RKO (cell line): ENCODE results near the gene CMC1.
"Not testable (repeated sequence)": the region's sequence is repeated elsewhere in the genome, so short reads cannot be mapped to it uniquely, and the experiment has no call there.

ENCODE experiments used
- DNase-seq: peaks from one replicate; pipeline ENCODE4 v3.0.0-alpha.2; 2016; ENCODE audit warnings: low spot score

The CMC1 gene, protein sequence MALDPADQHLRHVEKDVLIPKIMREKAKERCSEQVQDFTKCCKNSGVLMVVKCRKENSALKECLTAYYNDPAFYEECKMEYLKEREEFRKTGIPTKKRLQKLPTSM

DNA sequence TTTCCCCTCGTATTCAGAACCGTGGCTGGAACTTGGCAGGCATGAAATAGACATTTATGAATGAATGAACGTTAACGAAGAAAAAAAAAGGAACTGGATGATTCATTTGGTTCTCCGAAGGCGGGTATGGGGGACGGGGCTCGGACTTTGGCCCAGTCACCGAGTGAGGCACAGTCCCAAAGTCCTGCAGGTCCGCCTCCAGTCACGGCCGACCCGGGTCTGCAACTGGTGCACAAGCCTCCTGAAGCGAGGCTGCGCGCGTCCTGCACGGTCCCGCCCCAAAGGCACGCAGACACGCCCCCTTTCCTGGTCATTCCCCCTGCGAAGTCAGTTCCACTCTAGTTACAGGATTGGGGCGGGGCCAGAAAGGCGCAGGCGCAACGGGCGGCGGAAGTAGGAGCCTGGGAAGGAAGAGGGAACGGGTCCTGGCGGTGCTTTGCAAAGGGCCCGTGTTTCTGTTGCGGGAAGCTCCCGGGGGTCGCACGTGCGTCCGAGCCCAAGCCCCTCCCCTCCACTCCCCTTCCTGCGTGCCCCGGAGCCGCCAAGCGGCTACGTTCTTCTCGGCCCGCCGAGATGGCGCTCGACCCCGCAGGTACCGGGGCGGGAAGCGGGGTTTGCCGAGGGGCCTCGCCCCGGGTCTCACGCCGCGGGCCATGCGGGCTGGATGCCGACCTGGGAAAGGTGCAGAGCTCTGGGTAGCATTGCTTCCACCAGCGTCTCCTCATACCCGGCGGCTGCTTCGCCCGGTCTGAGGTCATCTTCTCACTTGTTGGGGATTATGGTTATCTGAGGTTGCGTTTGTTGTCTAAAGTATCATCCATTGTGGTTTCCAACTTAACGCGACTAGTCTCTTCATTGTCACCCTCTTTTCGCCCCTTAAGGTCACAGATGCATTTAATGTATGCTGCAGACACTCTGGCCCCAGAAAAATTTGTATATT is at the start of gene CMC1:
CMC1 (plus strand) TSS at position 399 of the 940 bp plus-strand sequence; CDS start at position 574, 175 bp downstream.
- peak; percentile 98 for DNase-seq

GRCh38 chr3:28198161-28198560 is 43.3 kb upstream of the CMC1 start:
- DNase-seq = no peak

DNA sequence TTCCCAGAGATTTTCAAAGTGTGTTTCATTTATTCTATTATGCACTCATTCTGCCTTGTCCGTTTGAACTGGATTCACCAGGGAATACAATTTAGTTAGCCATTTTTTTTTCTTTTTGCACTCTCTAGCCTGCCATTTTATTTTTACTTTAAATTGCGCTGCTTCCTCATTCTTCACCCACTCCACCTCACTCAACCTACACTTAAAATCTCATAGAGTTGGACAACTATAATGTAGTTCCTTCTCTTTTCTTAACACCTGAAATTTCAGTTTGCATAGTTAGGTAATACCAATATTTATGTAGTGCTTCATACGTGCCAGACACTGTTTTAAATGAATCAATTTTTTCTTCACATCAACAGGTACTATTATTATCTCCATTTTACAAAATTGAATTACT is 42.4 kb upstream of the CMC1 start:
- DNase-seq = no peak

DNA sequence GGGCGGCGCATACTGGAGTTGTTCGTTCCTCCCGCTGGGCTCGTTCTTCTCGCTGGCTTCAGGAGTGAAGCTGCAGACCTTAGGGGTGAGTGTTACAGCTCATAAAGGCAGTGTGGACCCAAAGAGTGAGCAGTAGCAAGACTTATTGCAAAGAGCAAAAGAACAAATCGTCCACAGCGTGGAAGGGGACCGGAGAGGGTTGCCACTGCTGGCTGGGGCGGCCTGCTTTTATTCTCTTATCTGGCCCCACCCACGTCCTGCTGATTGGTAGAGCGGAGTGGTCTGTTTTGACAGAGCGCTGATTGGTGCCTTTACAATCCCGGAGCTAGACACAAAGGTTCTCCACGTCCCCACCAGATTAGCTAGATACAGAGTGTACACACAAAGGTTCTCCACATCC is 41.8 kb upstream of the CMC1 start:
- DNase-seq = not testable (repeated sequence)

DNA sequence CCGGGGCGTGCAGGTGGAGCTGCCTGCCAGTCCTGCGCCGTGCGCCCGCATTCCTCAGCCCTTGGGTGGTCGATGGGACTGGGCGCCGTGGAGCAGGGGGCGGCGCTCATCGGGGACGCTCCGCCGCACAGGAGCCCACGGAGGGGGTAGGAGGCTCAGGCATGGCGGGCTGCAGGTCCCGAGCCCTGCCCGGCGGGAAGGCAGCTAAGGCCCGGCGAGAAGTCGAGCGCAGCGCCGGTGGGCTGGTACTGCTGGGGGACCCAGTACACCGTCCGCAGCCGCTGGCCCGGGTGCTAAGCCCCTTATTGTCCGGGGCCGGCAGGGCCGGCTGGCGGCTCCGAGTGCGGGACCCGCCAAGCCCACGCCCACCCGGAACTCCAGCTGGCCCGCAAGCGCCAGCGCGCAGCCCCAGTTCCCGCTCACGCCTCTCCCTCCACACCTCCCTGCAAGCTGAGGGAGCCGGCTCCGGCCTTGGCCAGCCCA is 41.0 kb upstream of the CMC1 start:
- not testable (repeated sequence) for DNase-seq

- DNase-seq = no peak
Observed at GRCh38 chr3:28206479-28206878, 34.9 kb upstream of the CMC1 start.

DNA sequence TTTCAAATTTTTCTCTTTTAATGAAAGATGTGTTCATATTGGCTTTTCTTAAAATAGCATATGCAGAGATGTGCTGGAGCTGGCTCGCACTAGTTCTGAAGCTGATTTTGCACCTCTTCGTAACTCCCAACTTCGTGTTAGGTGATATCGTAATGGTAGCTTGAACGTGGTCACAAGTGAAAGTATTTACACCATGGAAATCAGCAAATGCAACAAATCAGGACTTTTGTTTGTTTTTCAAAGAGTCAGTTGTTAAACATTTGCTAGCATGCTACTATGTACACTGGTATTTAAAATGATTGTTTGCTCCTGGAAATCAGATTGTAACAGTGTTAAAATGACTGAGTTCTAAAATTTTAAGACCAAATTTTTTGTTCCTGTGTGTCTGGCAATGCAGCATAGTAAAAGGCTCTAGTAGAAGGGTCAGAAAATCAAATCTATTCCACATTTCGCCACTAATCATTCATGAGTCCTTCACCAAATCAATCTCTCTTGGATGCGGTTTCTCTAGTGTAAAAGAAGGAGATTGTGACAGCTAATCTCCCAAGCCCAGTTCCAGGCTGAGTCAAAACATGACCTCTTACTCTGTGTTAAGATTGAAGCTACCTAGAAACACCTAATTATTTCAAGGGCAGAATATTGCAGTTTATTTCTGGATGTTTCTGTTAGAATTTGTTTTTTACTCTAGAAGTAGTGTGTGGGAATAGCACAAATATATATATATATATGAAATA is 34.3 kb upstream of the CMC1 start:
- DNase-seq = no peak

DNA sequence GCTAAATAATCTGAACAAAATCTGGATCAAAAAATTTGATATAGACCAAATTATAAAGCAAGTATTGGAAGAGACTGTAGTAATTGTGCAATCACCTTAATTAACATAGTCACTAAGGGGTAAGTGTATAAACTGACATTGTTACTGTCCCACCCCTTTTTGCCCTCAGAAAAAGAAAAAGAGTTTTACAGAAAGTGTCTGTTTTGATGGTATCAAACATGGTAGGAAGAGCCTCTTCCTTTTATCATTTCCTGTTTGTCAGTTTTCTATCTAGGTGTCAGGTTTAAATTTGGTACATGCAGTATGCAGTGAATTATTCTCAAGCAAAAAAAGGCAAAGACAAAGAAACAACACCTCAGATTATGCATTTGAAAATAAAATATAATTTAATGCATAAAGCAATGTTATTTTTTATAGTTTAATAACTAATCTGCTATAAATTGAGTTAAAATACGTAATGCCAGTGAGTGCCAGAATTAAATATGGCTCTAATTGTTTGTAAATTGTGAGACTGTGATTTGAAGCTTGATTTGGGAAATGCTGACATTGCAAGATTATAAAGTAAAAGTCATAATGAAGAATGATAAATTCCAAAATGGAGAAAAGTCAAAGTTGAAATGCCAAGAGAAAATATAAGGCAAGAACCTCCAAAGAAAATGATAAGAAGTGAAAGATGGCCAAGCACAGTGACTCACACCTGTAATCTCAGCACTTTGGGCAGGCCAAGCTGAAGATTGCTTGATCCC is 30.3 kb upstream of the CMC1 start:
- no peak for DNase-seq

DNA sequence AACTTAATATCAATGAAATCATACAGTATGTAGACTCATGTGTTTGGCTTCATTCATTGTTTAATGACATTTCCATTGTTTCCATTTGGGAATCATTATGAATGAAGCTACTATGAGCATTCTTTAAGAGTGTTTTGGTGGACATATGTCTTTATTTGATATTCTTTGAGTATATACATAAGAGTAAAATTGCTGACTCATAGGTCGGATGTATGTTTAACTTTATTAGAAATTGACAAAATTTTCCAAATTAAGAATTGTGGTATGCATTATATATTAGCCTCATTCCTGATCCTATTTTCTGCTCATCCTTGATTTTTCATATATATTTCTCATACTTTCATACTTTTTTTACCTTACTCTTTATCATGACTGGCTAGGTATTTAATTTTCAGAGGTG is 28.7 kb upstream of the CMC1 start:
- no peak for DNase-seq

DNA sequence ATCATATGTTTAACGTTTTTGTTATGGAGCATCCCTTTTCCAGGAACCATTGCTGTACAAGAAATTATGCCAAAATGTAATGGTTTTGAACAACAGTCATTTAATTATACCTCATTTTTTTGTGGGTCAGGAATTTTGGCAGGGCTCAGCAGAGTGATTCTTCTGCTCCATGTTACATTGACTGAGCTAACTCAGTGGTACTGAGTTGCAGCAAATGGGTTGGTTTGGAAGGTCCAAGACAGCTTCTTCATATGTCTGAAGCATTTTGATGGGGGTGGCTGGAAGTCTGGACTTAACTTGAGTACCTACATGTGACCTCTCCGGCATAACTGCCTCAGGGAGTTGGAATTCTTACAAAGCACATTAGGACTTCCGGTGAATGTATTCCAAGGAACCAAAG is 26.0 kb upstream of the CMC1 start:
- no peak for DNase-seq

DNA sequence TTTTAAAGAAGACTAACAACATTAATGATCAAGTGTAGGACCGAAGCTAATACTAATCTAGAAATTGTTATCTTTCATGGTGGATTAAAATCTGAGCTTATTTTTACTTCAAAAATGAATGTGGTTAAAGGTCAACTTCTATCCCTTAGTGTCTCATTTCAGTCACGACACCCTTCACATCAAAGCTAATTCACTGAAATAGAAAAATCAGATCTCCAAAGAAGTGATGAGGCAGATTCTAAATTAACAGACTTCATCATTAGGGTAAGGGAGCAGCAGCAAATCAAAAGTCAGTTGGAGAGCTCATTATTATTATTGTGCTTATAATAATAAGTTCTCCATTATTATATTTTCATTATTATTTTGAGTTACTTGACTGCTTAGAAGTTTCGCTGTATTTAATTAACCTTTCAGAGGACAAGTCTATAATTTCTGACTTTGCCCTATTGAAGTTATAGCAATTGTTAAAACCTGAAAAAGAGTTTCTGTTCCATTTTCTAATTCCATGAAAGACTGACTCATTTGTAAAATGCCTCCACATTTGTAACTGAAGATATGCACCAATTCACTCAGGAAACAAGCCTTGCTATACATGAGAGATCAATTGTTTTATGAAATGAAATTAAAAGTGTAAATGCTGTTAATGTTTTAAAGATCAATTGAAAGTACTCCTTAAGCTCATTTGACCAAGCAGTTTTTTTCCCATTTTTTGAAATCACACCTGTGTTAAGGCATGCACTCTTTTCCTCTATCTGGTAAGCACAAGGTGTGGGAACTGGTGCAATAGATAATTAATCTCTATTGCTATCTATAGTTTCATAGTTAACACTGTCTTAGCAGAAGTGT is 23.1 kb upstream of the CMC1 start:
- no peak for DNase-seq

DNA sequence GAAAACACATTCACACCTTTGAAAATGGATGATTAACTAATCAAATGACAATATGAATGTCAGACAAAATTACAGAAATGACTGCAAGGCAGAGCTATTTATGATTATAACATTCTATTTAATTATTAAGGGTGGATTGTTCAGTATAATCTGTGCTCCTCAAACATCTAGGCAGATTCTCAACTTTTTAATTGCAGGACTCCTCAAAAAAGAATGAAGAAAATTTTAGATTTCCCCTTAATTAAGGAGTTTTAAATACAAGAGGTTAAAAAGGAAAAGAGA is 22.6 kb upstream of the CMC1 start:
- DNase-seq = no peak

GRCh38 chr3:28224430-28224829 is 17.0 kb upstream of the CMC1 start:
- DNase-seq = no peak

- DNase-seq = no peak
Observed at GRCh38 chr3:28226020-28226419, 15.4 kb upstream of the CMC1 start.

DNA sequence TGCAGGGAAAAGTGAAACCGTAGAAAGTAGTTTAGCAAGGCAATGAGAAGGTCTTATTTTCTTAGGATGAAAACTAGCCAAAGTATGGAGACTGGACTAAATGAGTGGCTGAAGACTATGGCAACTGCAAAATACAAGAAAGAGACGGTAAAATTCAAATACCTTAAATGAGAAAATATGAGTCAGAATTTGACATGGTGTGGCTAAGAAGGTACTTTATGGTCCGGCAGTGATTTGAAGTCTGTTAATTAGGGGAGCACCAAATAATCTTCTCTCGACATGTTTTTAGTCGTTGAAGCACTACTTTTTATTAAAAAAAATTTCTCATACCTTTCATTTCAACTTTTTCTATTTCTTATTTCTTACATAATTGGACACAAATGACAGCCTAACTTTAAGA is 12.8 kb upstream of the CMC1 start:
- DNase-seq = no peak

- DNase-seq = no peak
Observed at GRCh38 chr3:28232659-28233058, 8.8 kb upstream of the CMC1 start.

- no peak for DNase-seq
Observed at GRCh38 chr3:28234454-28234853, 7.0 kb upstream of the CMC1 start.

- DNase-seq = no peak
Observed at GRCh38 chr3:28239108-28239507, 2.3 kb upstream of the CMC1 start.

DNA sequence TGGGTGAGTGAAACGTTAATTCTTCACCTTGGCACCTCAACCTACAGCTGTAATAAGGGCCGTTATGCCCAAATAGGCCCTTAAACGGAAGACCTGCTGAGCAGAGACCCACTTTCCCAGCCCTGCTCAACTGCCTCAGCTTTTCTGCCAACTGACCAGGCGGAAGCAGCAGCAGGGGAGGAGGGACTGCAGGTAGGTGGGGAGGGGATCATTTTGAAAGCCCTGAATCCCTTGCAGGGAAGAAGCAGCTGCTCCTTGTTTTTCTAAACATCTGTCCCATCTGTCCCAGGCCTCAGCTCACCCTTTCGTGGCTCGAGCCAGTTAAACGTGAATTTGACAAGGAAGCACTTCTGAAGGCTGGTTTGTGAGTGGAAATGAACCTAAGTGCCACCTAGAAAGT is 978 bp upstream of the CMC1 start:
- DNase-seq = no peak

DNA sequence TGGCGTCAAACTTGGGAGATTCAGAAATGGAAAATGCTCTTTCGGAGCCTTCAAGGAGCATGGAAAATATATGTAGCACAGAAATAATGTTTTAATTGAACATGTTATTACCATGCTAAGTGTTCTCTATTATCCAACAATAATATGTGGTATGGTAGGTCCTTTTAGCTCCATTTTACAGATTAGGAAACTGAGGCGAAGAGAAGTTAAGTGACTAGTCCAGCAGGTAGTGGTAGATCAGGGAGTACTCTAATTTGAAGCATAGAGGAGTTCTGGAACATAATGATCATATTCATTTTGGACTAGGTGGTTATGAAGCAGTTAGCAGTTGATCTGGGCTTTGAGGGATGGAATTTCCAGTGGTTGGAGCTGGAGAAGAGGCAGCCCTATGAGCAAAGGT is 1.1 kb downstream of the CMC1 start:
- no peak for DNase-seq

- DNase-seq = no peak
Observed at GRCh38 chr3:28243424-28244106, 2.1 kb downstream of the CMC1 start.
